OCI-LY7 (cell line): ENCODE measurements around the gene CHD1L. TPM values are rescaled to one million over a fixed set of nuclear protein-coding genes. Genes with fewer than 3 reads are reported as not detected.

Experiments
- BruUV-seq: library from RNA; stranded (reverse); fragments of 400-500 nt; replicated peaks from 2 replicates; lab custom pipeline; 2021; lab: Mats Ljungman, UMichigan
- CTCF ChIA-PET: fragments of 300-600 bp; sonication (Branson Sonifier 250); formaldehyde crosslinking; loops from one replicate; lab custom pipeline; 2022; ENCODE audit warnings: antibody characterized with exemption; ENCODE audit not compliant: unreplicated experiment; lab: Charles Lee
- POLR2A ChIA-PET: fragments of 300-600 bp; sonication (Branson Sonifier 250); formaldehyde crosslinking; loops from one replicate; lab custom pipeline; 2022; ENCODE audit warnings: antibody characterized with exemption; lab: Charles Lee
- DNase-seq: peaks from one replicate; pipeline ENCODE4 v3.0.0-alpha.2; 2015; ENCODE audit warnings: low spot score
- H2AFZ ChIP-seq: fragments of 200-600 bp; sonication (generic), shearing (Covaris generic); 2 replicates; pipeline ENCODE4 v1.6.1; 2014; ENCODE audit warnings: mild to moderate bottlenecking, antibody characterized with exemption, low read length, moderate library complexity
- H3K27ac ChIP-seq: fragments of 200-600 bp; sonication (generic); 2 replicates; pipeline ENCODE4 v1.5.1; 2014; ENCODE audit warnings: mixed run types, low read depth, mild to moderate bottlenecking, moderate library complexity, low read length, inconsistent platforms; ENCODE audit not compliant: poor library complexity, severe bottlenecking
- H3K36me3 ChIP-seq: fragments of 200-600 bp; sonication (generic); 2 replicates; pipeline ENCODE4 v1.6.1; 2014; ENCODE audit warnings: mild to moderate bottlenecking, antibody characterized with exemption, low read length, moderate library complexity, mixed read lengths; ENCODE audit not compliant: insufficient read depth
- H3K4me1 ChIP-seq: fragments of 200-600 bp; sonication (generic); 2 replicates; pipeline ENCODE4 v1.5.1; 2014; ENCODE audit warnings: mild to moderate bottlenecking, low read length; ENCODE audit not compliant: insufficient read depth, poor library complexity, severe bottlenecking
- H3K4me2 ChIP-seq: fragments of 200-600 bp; sonication (generic); 2 replicates; pipeline ENCODE4 v1.6.1; 2014; ENCODE audit warnings: mild to moderate bottlenecking, low read length
- H3K4me3 ChIP-seq: fragments of 200-600 bp; sonication (generic); 2 replicates; pipeline ENCODE4 v1.5.1; 2014; ENCODE audit warnings: mild to moderate bottlenecking, low read depth, low read length; ENCODE audit not compliant: poor library complexity, severe bottlenecking
- H3K79me2 ChIP-seq: fragments of 200-600 bp; sonication (generic); 2 replicates; pipeline ENCODE4 v1.6.1; 2016; ENCODE audit warnings: low read depth, mild to moderate bottlenecking, low read length, moderate library complexity, mixed read lengths; ENCODE audit not compliant: insufficient read depth
- H3K9me2 ChIP-seq: fragments of 200-600 bp; sonication (generic); 2 replicates; pipeline ENCODE4 v1.6.1; 2016; ENCODE audit warnings: mild to moderate bottlenecking, low read length, mixed read lengths; ENCODE audit not compliant: insufficient read depth
- H3K9me3 ChIP-seq: fragments of 200-600 bp; sonication (generic); 2 replicates; pipeline ENCODE4 v1.6.1; 2014; ENCODE audit warnings: mild to moderate bottlenecking, mixed run types, low read length, mixed read lengths
- H4K20me1 ChIP-seq: fragments of 200-600 bp; sonication (generic); 2 replicates; pipeline ENCODE4 v1.6.1; 2014; ENCODE audit warnings: mild to moderate bottlenecking, antibody characterized with exemption, low read length, moderate library complexity, mixed read lengths; ENCODE audit not compliant: insufficient read depth
- CTCF ChIP-seq: fragments of 200-600 bp; sonication (generic); conservative IDR thresholded peaks from 2 replicates; pipeline ENCODE4 v1.5.1; 2014; ENCODE audit warnings: mild to moderate bottlenecking, antibody characterized with exemption, low read length, moderate library complexity, mixed read lengths
- EZH2phosphoT487 ChIP-seq: fragments of 200-600 bp; sonication (generic); IDR thresholded peaks from 2 replicates; pipeline ENCODE4 v1.6.1; 2018; ENCODE audit warnings: low read depth, borderline replicate concordance, mild to moderate bottlenecking, mixed run types, antibody characterized with exemption, low read length, moderate library complexity, mixed read lengths
- intact Hi-C: fragments of 100-400 bp; cut with micrococcal nuclease; formaldehyde crosslinking; loops from one replicate; pipeline ENCODE4 v1.10.0; 2022; ENCODE audit not compliant: unreplicated experiment
- total RNA-seq, 2 experiments: library from RNA; depleted of rRNA in 1 of 2; stranded (reverse); fragments of >200 nt in 1 of 2; shearing (Covaris generic) in 1 of 2; gene quantifications; 2 replicates each; pipeline ENCODE4 v1.2.3, GENCODE V29; 2014 to 2022

CHD1L gene
- total RNA-seq, 2 experiments from 2014 or later, result 42.2 to 52.5 TPM

- H4K20me1 ChIP-seq, result no peaks in the 10 kb centered on the region
- no peak for TF ChIP-seq CTCF
- no peak for TF ChIP-seq EZH2phosphoT487
- CTCF ChIA-PET, result no interaction called here
- H3K9me3 ChIP-seq, result no peaks in the 10 kb centered on the region
- no TSS peak for BruUV-seq
- H3K4me2 ChIP-seq, result no peak overlapping the region
- H3K9me2 ChIP-seq, result no peaks in the 10 kb centered on the region
- intact Hi-C loops, result no loop called here
- H3K27ac ChIP-seq, result no peak overlapping the region
- DNase-seq, result no peak
- no peak overlapping the region for H3K4me3 ChIP-seq
- no peaks in the 10 kb centered on the region for H3K79me2 ChIP-seq
- no peaks in the 10 kb centered on the region for H3K4me1 ChIP-seq
- POLR2A ChIA-PET, result no interaction called here
- H3K36me3 ChIP-seq, result no peaks in the 10 kb centered on the region
- H2AFZ ChIP-seq, result no peak overlapping the region
These were observed 31.5 kb upstream of the CHD1L start for GRCh38 chr1:147210987-147211386.

GRCh38 chr1:147211577-147211976 is 30.9 kb upstream of the CHD1L start:
- ChIA-PET POLR2A (no interaction called here), CTCF (no interaction called here)
- TF ChIP-seq EZH2phosphoT487, result no peak
- TF ChIP-seq CTCF, result no peak
- Histone ChIP-seq H3K4me3 (no peak overlapping the region), H3K4me2 (no peak overlapping the region), H4K20me1 (no peaks in the 10 kb centered on the region), H3K27ac (no peak overlapping the region), H3K36me3 (no peaks in the 10 kb centered on the region), H2AFZ (no peak overlapping the region), H3K9me2 (no peaks in the 10 kb centered on the region), H3K9me3 (no peaks in the 10 kb centered on the region), H3K79me2 (no peaks in the 10 kb centered on the region), H3K4me1 (no peaks in the 10 kb centered on the region)
- intact Hi-C loops, result no loop called here
- no TSS peak for BruUV-seq
- no peak for DNase-seq

GRCh38 chr1:147213271-147213670 is 29.2 kb upstream of the CHD1L start:
- Histone ChIP-seq H3K4me2 (no peak overlapping the region), H3K27ac (no peak overlapping the region), H3K79me2 (no peaks in the 10 kb centered on the region), H3K4me1 (no peaks in the 10 kb centered on the region), H3K36me3 (no peaks in the 10 kb centered on the region), H2AFZ (no peak overlapping the region), H4K20me1 (no peaks in the 10 kb centered on the region), H3K9me3 (no peaks in the 10 kb centered on the region), H3K9me2 (no peaks in the 10 kb centered on the region), H3K4me3 (no peak overlapping the region)
- no TSS peak for BruUV-seq
- intact Hi-C loops, result no loop called here
- no peak for DNase-seq
- ChIA-PET CTCF (no interaction called here), POLR2A (interaction anchor here (0.6 kb wide), 1 partner anchor 25 kb away, joined by 5 read pairs; no protein-coding TSS in a partner anchor)
- no peak for TF ChIP-seq CTCF
- TF ChIP-seq EZH2phosphoT487, result no peak
